Coronary artery (tissue), 2 donors: ENCODE results near the gene NXN.

Experiments
- DNase-seq: peaks from one replicate; pipeline ENCODE4 v3.0.0-alpha.2; 2017; ENCODE audit warnings: low spot score
- H3K27ac ChIP-seq, 2 donors: fragments of 200-600 bp; sonication (generic); one replicate each; pipeline ENCODE4 v1.5.1; 2016 to 2019
- H3K4me3 ChIP-seq: fragments of 200-600 bp; sonication (generic); 2 replicates; pipeline ENCODE4 v1.5.1; 2016; ENCODE audit warnings: mild to moderate bottlenecking, moderate library complexity
- TF ChIP-seq, protein P1 (sequence below): fragments of 200-600 bp; sonication (generic); IDR thresholded peaks from one replicate; pipeline ENCODE4 v1.5.1; 2019; ENCODE audit warnings: antibody characterized with exemption

Gene NXN

DNA sequence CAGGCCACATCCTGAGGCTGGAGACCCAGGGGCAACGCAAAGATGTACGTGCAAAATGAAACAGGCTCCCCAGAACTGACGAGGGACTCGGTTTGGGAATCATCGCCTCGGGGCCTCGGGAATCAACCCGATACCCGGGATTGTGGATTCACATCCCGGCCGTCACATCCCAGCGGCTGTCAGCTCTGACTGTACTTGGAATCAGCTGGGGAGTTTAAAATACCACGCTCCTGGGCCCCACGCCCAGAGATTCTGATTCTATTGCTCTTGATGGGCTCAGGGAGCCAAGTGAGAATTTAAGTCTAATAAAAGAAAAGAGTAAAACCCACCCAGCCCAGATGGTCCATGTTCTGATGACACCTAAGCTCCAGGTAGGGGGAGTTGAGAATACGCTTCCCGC, 155.2 kb downstream of the NXN start:
- Histone ChIP-seq H3K27ac (no peak overlapping the region), H3K4me3 (no peak overlapping the region)
- TF ChIP-seq, protein P1, sequence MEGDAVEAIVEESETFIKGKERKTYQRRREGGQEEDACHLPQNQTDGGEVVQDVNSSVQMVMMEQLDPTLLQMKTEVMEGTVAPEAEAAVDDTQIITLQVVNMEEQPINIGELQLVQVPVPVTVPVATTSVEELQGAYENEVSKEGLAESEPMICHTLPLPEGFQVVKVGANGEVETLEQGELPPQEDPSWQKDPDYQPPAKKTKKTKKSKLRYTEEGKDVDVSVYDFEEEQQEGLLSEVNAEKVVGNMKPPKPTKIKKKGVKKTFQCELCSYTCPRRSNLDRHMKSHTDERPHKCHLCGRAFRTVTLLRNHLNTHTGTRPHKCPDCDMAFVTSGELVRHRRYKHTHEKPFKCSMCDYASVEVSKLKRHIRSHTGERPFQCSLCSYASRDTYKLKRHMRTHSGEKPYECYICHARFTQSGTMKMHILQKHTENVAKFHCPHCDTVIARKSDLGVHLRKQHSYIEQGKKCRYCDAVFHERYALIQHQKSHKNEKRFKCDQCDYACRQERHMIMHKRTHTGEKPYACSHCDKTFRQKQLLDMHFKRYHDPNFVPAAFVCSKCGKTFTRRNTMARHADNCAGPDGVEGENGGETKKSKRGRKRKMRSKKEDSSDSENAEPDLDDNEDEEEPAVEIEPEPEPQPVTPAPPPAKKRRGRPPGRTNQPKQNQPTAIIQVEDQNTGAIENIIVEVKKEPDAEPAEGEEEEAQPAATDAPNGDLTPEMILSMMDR, result no peak
- DNase-seq, result no peak

DNA sequence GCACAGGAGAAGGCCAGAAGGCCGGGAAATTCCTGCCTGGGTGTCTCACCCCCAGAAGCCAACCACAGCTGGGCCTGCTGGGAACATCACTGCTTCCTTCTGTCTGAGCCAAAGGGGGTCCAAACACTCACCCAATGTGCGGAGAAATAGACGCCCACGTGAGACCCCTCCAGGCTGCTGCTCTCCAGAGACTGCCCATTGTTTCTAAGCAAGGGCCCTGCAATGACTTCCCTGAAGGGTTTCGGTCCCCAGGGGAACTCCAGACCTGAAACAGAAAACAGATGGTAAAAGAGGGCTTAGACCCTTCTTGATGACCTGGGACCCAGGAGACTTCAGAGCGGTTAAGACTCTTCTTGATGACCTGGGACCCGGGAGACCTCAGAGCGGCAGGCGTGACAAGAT, 156.1 kb downstream of the NXN start:
- no peak for DNase-seq
- Histone ChIP-seq H3K27ac (no peak overlapping the region), H3K4me3 (no peak overlapping the region)
- TF ChIP-seq, protein P1, result no peak

DNA sequence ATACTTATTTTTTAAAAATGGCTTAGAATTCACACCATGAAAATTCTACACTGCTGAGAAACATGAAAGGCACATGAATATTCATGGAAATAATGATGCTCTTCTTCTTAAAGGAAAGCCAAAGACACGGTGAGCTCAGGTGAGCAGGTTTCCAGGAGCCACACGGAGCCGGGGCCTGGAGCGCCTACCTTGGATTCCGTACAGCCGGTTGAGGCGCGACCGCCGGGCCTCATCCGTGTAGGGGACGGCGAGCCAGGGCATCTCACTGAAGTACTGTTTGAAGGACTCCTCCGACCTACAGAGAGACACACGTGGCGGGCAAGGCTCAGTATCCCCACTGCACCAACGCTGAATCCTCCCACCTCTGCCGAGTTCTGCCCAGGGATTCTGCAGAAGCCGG, 160.3 kb downstream of the NXN start:
- DNase-seq, result no peak
- Histone ChIP-seq H3K4me3 (no peak overlapping the region), H3K27ac (no peak overlapping the region)
- TF ChIP-seq, protein P1, result no peak

DNA sequence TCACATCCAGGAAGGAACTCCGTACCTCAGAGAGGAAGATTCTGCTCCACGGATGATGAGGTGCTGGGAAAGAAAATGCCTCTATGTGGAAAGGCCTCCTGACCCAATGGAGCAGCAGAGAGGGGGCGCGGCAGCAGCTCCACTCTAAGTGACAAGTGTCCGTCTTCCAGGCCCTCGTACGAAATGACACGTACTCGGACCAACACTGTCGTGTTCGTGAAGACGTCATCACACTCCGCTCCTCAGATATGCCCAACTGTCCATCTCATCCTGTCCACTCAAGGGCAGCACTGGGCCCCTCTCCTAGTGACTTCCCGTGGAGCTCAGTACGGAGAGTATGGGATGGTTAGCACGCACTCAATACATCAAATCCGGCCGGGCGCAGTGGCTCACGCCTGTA, 165.2 kb downstream of the NXN start:
- no peak overlapping the region for H3K4me3 ChIP-seq
- TF ChIP-seq, protein P1, result no peak
- H3K27ac ChIP-seq, result no peak overlapping the region
- no peak for DNase-seq

DNA sequence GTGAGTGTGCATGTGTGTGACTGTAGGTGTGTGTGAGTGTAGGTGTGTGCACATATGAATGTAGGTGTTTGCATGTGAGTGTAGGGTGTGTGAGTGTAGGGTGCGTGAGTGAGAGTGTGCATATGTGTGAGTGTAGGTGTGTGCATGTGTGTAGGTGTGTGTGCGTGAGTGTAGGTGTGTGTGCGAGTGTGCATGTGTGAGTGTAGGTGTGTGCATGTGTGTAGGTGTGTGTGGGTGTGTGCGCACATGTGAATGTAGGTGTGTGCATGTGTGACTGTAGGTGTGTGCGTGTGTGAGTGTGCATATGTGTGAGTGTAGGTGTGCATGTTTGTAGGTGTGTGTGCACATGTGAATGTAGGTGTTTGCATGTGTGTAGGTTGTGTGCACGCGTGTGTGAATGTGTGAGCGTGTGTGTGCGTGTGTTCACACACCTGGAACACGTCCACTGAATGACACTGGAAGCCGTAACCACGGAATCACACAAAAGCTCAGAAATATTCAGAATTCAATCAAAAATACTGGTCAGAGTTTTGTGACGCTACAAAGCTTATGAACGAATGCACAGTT, 166.9 kb downstream of the NXN start:
- TF ChIP-seq, protein P1, result no peak
- Histone ChIP-seq H3K27ac (no peak overlapping the region), H3K4me3 (no peak overlapping the region)
- no peak for DNase-seq

DNA sequence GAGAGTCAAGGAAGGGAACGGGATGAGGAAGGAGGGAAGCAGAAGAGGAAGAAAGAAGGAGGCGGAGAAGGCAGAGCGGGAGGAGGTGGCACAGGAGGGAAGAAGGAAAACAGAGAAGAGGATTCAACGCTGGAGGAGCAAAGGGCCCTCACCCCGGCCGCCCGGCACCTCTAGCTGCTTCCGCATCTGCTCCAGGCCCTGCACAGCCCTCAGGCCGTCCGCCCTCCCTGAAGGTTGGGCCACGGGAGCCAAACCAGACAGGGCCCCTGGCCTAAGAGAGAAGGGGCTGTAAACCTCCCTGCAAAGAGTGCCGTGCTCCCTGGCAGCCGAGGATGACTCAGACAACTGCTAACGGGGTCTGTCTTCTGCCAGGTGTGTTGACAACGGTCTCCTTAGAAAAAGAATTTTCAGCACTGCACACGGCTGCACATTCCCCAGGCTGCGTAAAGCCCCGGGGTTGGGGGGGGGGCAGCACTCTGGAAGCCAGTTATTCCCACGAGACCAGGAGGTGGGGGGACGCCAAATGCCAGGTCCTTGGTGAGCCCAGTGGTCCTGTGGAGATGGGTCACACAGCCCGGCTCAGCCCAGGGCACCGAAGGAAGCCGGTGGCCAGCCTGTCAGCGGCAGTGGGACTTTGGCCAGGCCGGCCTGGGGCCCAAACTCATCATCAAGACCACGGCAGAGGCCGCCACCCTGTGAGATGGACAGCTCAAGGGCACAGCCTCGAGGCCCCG, 168.4 kb downstream of the NXN start:
- no peak for DNase-seq
- Histone ChIP-seq H3K27ac (no peak overlapping the region), H3K4me3 (no peak overlapping the region)
- TF ChIP-seq, protein P1, result no peak
